PC-9 (cell line): ENCODE measurements around the gene QARS1. TPM values are rescaled to one million over a fixed set of nuclear protein-coding genes. Genes with fewer than 3 reads are reported as not detected.

Experiments
- BruUV-seq: library from RNA; stranded (reverse); fragments of 400-500 nt; replicated peaks from 2 replicates; lab custom pipeline; 2021; lab: Mats Ljungman, UMichigan
- CTCF ChIA-PET: fragments of 300-600 bp; sonication (Branson Sonifier 250); formaldehyde crosslinking; loops from one replicate; lab custom pipeline; 2022; ENCODE audit warnings: antibody characterized with exemption; lab: Charles Lee
- POLR2A ChIA-PET: fragments of 300-600 bp; sonication (Branson Sonifier 250); formaldehyde crosslinking; loops from one replicate; lab custom pipeline; 2022; ENCODE audit warnings: antibody characterized with exemption; ENCODE audit not compliant: unreplicated experiment; lab: Charles Lee
- DNase-seq, 2 experiments: peaks; one replicate each; pipeline versions ENCODE4 v3.0.0 to v3.0.0-alpha.2; 2015 to 2022; ENCODE audit warnings: mixed read lengths in 1 of 2
- H2AFZ ChIP-seq: fragments of 200-600 bp; sonication (generic); 2 replicates; pipeline ENCODE4 v1.8.1; 2017; ENCODE audit warnings: antibody characterized with exemption
- H3F3A ChIP-seq: fragments of 200-600 bp; sonication (generic); 2 replicates; pipeline ENCODE4 v1.8.1; 2017; ENCODE audit warnings: antibody characterized with exemption, mild to moderate bottlenecking, low read depth; ENCODE audit not compliant: insufficient read depth
- H3K27ac ChIP-seq: fragments of 200-600 bp; sonication (generic); 2 replicates; pipeline ENCODE4 v1.6.1; 2016; ENCODE audit warnings: mixed run types
- H3K27me3 ChIP-seq: fragments of 200-600 bp; sonication (generic); 2 replicates; pipeline ENCODE4 v1.6.1; 2016; ENCODE audit warnings: low read depth, mixed run types; ENCODE audit not compliant: insufficient read depth
- H3K36me3 ChIP-seq: fragments of 200-600 bp; sonication (generic); 2 replicates; pipeline ENCODE4 v1.6.1; 2016; ENCODE audit warnings: low read depth, mixed run types
- H3K4me1 ChIP-seq: fragments of 200-600 bp; sonication (generic); replicated peaks from 2 replicates; pipeline ENCODE4 v1.6.1; 2016; ENCODE audit warnings: mixed run types; ENCODE audit not compliant: insufficient read depth
- H3K4me2 ChIP-seq: fragments of 200-600 bp; sonication (generic); 2 replicates; pipeline ENCODE4 v1.6.1; 2017; ENCODE audit warnings: mixed run types
- H3K4me3 ChIP-seq: fragments of 200-600 bp; sonication (generic); 2 replicates; pipeline ENCODE4 v1.6.1; 2016; ENCODE audit warnings: mixed run types
- H3K79me2 ChIP-seq: fragments of 200-600 bp; sonication (generic); 2 replicates; pipeline ENCODE4 v1.6.1; 2017; ENCODE audit warnings: low read depth, mixed run types
- H3K9me2 ChIP-seq: fragments of 200-600 bp; sonication (generic); 2 replicates; pipeline ENCODE4 v1.8.1; 2017; ENCODE audit warnings: mild to moderate bottlenecking; ENCODE audit not compliant: insufficient read depth
- H3K9me3 ChIP-seq: fragments of 200-600 bp; sonication (generic); 2 replicates; pipeline ENCODE4 v1.8.1; 2016; ENCODE audit warnings: low read depth; ENCODE audit not compliant: insufficient read depth
- H4K20me1 ChIP-seq: fragments of 200-600 bp; sonication (generic); 2 replicates; pipeline ENCODE4 v1.8.1; 2017; ENCODE audit not compliant: insufficient read depth
- EZH2 ChIP-seq: fragments of 200-600 bp; sonication (generic); IDR thresholded peaks from 2 replicates; pipeline ENCODE4 v1.8.0; 2017; ENCODE audit warnings: antibody characterized with exemption, low read depth
- intact Hi-C: fragments of 100-400 bp; cut with micrococcal nuclease; formaldehyde crosslinking; loops from one replicate; pipeline ENCODE4 v1.10.0; 2022; ENCODE audit not compliant: unreplicated experiment
- total RNA-seq: library from RNA; stranded (reverse); gene quantifications from 2 replicates; pipeline ENCODE4 v1.2.3, GENCODE V29; 2021
- TF ChIP-seq, protein P1 (sequence below): fragments of 200-600 bp; sonication (generic); conservative IDR thresholded peaks from 2 replicates; pipeline ENCODE4 v1.6.1; 2017; ENCODE audit warnings: mixed run types, antibody characterized with exemption, mild to moderate bottlenecking, moderate library complexity

Gene QARS1
- total RNA-seq, 1 experiment from 2014 or later: 337 TPM

DNA sequence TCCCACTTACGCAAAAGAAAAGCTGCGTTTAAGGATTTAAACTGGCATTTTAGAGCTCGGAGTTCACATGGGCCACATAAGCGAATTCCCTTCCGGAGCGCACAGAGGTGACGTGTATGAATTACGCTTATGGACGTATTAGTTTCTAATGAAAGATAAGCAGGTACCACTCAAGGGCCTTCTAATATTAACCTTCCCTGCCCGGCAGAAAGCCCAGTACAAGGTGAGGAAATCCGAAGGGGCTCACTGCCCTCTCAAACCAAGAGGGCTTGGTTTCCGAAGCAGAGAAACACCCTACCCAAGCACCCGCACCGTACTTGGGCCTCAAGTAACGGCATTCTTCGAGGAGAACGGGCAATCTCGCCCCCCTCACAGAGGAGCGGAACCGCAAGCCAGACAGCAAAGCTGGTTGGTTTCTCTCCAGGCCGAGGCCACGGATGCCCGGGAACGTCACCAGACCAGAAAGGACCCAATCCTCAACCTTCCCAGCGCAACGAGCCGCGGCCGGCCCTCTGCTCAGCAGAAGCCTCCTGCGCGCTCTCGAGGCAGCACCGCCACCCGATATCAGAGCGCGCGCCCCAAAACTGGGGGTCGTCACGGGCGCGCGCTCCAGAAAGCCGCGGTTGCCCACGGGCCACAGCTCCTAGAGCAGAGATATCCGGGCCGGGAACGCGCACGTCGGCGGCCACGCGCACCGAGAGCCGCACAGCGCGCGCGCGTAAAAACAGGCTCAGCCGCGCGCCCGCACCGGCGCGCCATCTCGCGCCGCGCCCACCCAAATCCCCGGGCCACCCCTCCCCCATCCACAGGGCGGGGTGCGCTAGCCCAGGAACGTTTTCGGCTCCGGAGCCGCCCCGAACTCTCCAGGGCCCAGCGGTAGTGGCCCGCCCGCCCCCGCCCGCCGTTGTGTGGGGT is 11.4 kb downstream of the QARS1 start:
- Histone ChIP-seq H3K9me3 (no peaks in the 10 kb centered on the region), H2AFZ (peak overlapping the region; percentile 80), H3K36me3 (peaks cover 9% of the 10 kb centered on the region), H3K79me2 (peaks cover 51% of the 10 kb centered on the region), H3K4me3 (peak overlapping the region; percentile 93), H3K27ac (peak overlapping the region; percentile 87), H4K20me1 (peaks cover 20% of the 10 kb centered on the region), H3K4me1 (peaks cover 17% of the 10 kb centered on the region), H3K27me3 (no peaks in the 10 kb centered on the region), H3K4me2 (peak overlapping the region; percentile 93), H3F3A (peaks cover 29% of the 10 kb centered on the region; the same call in 1 of the 2 replicates), H3K9me2 (no peaks in the 10 kb centered on the region)
- POLR2A ChIA-PET: interaction anchor here (0.6 to 2.0 kb wide), 19 partner anchors 9 to 905 kb away, joined by 3 to 21 read pairs (median 5); partner anchors contain the start of genes CDC25A, NDUFAF3, RHOA and TCTA
- no peak for TF ChIP-seq EZH2
- TF ChIP-seq, protein P1, sequence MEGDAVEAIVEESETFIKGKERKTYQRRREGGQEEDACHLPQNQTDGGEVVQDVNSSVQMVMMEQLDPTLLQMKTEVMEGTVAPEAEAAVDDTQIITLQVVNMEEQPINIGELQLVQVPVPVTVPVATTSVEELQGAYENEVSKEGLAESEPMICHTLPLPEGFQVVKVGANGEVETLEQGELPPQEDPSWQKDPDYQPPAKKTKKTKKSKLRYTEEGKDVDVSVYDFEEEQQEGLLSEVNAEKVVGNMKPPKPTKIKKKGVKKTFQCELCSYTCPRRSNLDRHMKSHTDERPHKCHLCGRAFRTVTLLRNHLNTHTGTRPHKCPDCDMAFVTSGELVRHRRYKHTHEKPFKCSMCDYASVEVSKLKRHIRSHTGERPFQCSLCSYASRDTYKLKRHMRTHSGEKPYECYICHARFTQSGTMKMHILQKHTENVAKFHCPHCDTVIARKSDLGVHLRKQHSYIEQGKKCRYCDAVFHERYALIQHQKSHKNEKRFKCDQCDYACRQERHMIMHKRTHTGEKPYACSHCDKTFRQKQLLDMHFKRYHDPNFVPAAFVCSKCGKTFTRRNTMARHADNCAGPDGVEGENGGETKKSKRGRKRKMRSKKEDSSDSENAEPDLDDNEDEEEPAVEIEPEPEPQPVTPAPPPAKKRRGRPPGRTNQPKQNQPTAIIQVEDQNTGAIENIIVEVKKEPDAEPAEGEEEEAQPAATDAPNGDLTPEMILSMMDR: no peak
- CTCF ChIA-PET: interaction anchor here (0.6 to 1.2 kb wide), 7 partner anchors 11 to 105 kb away, joined by 3 to 10 read pairs (median 4); partner anchors contain the start of gene USP19
- BruUV-seq: TSS peak; percentile 81
- intact Hi-C loops: loop anchor here (5.0 kb wide), 1 partner anchor 66 kb away; the partner anchor contains the start of gene IMPDH2
- peak; percentile 63 to 67 for DNase-seq

GRCh38 chr3:49081429-49081828 is 23.1 kb downstream of the QARS1 start:
- no peak overlapping the region for H2AFZ ChIP-seq
- ChIA-PET POLR2A (no interaction called here), CTCF (no interaction called here)
- no peak overlapping the region for H3K4me2 ChIP-seq
- peaks cover 71% of the 10 kb centered on the region for H3K79me2 ChIP-seq
- H3K27ac ChIP-seq: no peak overlapping the region
- BruUV-seq: no TSS peak
- H3K9me3 ChIP-seq: no peaks in the 10 kb centered on the region
- no peaks in the 10 kb centered on the region for H3F3A ChIP-seq
- intact Hi-C loops: no loop called here
- no peak for DNase-seq
- no peaks in the 10 kb centered on the region for H3K27me3 ChIP-seq
- no peaks in the 10 kb centered on the region for H3K4me1 ChIP-seq
- no peaks in the 10 kb centered on the region for H3K36me3 ChIP-seq
- peaks cover 56% of the 10 kb centered on the region for H4K20me1 ChIP-seq
- no peaks in the 10 kb centered on the region for H3K9me2 ChIP-seq
- no peak overlapping the region for H3K4me3 ChIP-seq
- TF ChIP-seq, protein P1: no peak
- no peak for TF ChIP-seq EZH2

DNA sequence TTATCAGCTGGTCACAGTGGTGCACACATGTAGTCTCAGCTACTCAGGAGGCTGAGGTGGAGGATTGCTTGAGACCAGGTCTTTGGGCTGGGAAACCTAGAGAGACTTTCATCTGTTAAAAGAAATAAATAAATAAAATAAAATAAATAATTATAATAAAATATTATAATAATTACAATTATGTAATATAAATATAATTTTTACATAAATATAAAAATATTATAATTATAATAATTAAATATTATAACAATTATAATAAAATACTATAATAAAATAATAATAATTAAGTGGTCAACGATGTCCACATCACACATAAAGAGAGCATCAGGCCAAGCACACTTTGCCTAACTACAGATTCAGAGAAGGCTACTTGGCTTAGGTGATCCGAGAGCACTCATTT is 25.3 kb downstream of the QARS1 start:
- DNase-seq: no peak
- no TSS peak for BruUV-seq
- no peak overlapping the region for H3K27ac ChIP-seq
- no peak overlapping the region for H2AFZ ChIP-seq
- H3K9me2 ChIP-seq: no peaks in the 10 kb centered on the region
- no peaks in the 10 kb centered on the region for H3K27me3 ChIP-seq
- H4K20me1 ChIP-seq: peaks cover 47% of the 10 kb centered on the region
- no peaks in the 10 kb centered on the region for H3K36me3 ChIP-seq
- no peaks in the 10 kb centered on the region for H3F3A ChIP-seq
- ChIA-PET POLR2A (no interaction called here), CTCF (interaction anchor here (0.7 kb wide), 1 partner anchor 35 kb away, joined by 13 read pairs; no protein-coding TSS in a partner anchor)
- no peaks in the 10 kb centered on the region for H3K9me3 ChIP-seq
- no peak for TF ChIP-seq EZH2
- TF ChIP-seq, protein P1: no peak
- intact Hi-C loops: no loop called here
- H3K4me3 ChIP-seq: no peak overlapping the region
- no peak overlapping the region for H3K4me2 ChIP-seq
- H3K79me2 ChIP-seq: peaks cover 54% of the 10 kb centered on the region
- no peaks in the 10 kb centered on the region for H3K4me1 ChIP-seq
